K562 (cell line): ENCODE measurements around the gene FUZ. TPM values are rescaled to one million over a fixed set of nuclear protein-coding genes. Genes with fewer than 3 reads are reported as not detected.

Source experiments
- CBX1 ChIP-seq: sonication (generic); IDR thresholded peaks from 2 replicates; pipeline ENCODE4 v1.6.1; 2016; ENCODE audit warnings: antibody characterized with exemption, low read depth, mild to moderate bottlenecking
- CREB1 ChIP-seq, 2 experiments: sonication (generic) in 1 of 2; formaldehyde crosslinking in 1 of 2; IDR thresholded peaks; 2 replicates each; pipeline versions ENCODE4 v1.6.1 to v1.8.0; 2012 to 2022; ENCODE audit warnings: inconsistent platforms in 1 of 2, mild to moderate bottlenecking in 1 of 2, missing genetic modification reagents in 1 of 2, moderate library complexity in 1 of 2
- DMBX1 ChIP-seq: fragments of 250-450 bp; sonication (Bioruptor Pico); IDR thresholded peaks from 2 replicates; pipeline ENCODE4 v1.8.0; 2022; ENCODE audit warnings: inconsistent platforms, mild to moderate bottlenecking, moderate library complexity, borderline replicate concordance
- GABPB2 ChIP-seq: fragments of 250-450 bp; sonication (Bioruptor Pico); conservative IDR thresholded peaks from 2 replicates; pipeline ENCODE4 v1.5.1; 2021; ENCODE audit warnings: mild to moderate bottlenecking
- HDAC2 ChIP-seq: fragments of 450-650 bp; IDR thresholded peaks from 2 replicates; pipeline ENCODE4 v1.6.1; 2016; ENCODE audit warnings: mild to moderate bottlenecking
- KLF1 ChIP-seq: fragments of 450-650 bp; IDR thresholded peaks from 2 replicates; pipeline ENCODE4 v1.6.1; 2016; ENCODE audit warnings: missing genetic modification characterization, missing compliant biosample characterization
- MCM2 ChIP-seq: fragments of 450-650 bp; IDR thresholded peaks from 2 replicates; pipeline ENCODE4 v1.6.1; 2017; ENCODE audit warnings: low read depth, mild to moderate bottlenecking
- MCM3 ChIP-seq: fragments of 450-650 bp; IDR thresholded peaks from 2 replicates; pipeline ENCODE4 v1.6.1; 2016
- NBN ChIP-seq: fragments of 450-650 bp; IDR thresholded peaks from 2 replicates; pipeline ENCODE4 v1.6.1; 2016; ENCODE audit warnings: low read depth, mild to moderate bottlenecking
- RBM14 ChIP-seq: fragments of 200-400 bp; formaldehyde crosslinking; IDR thresholded peaks from 2 replicates; pipeline ENCODE4 v1.6.1; 2018; ENCODE audit warnings: low read depth, mild to moderate bottlenecking, low read length, moderate library complexity, borderline replicate concordance; ENCODE audit not compliant: insufficient read depth
- RFX5 ChIP-seq: IDR thresholded peaks from 2 replicates; pipeline ENCODE4 v1.6.1; 2011; ENCODE audit warnings: low read depth, mild to moderate bottlenecking, improper control_type of control experiment, low read length
- SMC3 ChIP-seq: conservative IDR thresholded peaks from 2 replicates; pipeline ENCODE4 v1.6.1; 2011; ENCODE audit warnings: low read depth, low read length, improper control_type of control experiment; ENCODE audit not compliant: insufficient read depth
- TBP ChIP-seq: optimal IDR thresholded peaks from 2 replicates; pipeline ENCODE3; 2011; ENCODE audit warnings: low read depth, low read length, improper control_type of control experiment
- ZBTB8A ChIP-seq: fragments of 450-650 bp; IDR thresholded peaks from 2 replicates; pipeline ENCODE4 v1.6.1; 2018; ENCODE audit warnings: mild to moderate bottlenecking, moderate library complexity; ENCODE audit not compliant: partially characterized antibody
- ZFX ChIP-seq: sonication (generic); formaldehyde crosslinking; IDR thresholded peaks from 2 replicates; pipeline ENCODE4 v1.8.0; 2022; ENCODE audit warnings: mild to moderate bottlenecking, missing genetic modification reagents, moderate library complexity
- ZNF134 ChIP-seq: fragments of 250-450 bp; sonication (Bioruptor Pico); conservative IDR thresholded peaks from 2 replicates; pipeline ENCODE4 v1.4.0; 2020
- ZNF311 ChIP-seq: fragments of 250-450 bp; sonication (Bioruptor Pico); IDR thresholded peaks from 2 replicates; pipeline ENCODE4 v1.4.0; 2020; ENCODE audit warnings: mild to moderate bottlenecking, moderate library complexity
- ZNF780A ChIP-seq: fragments of 250-450 bp; sonication (Bioruptor Pico); IDR thresholded peaks from 2 replicates; pipeline ENCODE4 v1.5.0; 2021; ENCODE audit warnings: mild to moderate bottlenecking
- polyA plus RNA-seq, 8 experiments: library from polyadenylated mRNA; depleted of rRNA in 4 of 8; stranded (reverse) in 5 of 8; unstranded in 3 of 8; fragments of >200 nt; fragmentation: Nextera tagmentation in 2 of 8; fragmentation: Illumina TruSeq in 1 of 8; extraction: Ambion mirVana in 2 of 8; extraction: Trizol in 1 of 8; gene quantifications; 2 replicates each; pipeline versions ENCODE4 v1.2.1 to v1.2.3, GENCODE V29; 2011 to 2014; ENCODE audit warnings: inconsistent platforms in 1 of 8, missing spikeins in 1 of 8
- total RNA-seq, 7 experiments: library from RNA; depleted of rRNA in 6 of 7; stranded (reverse); fragments of >200 nt in 6 of 7; fragmentation: Illumina TruSeq in 2 of 7; extraction: Trizol in 2 of 7; gene quantifications; 2 replicates each; pipeline versions ENCODE4 v1.2.1 to v1.2.3, GENCODE V29; 2011 to 2021; ENCODE audit warnings: low replicate concordance in 1 of 7
- TF ChIP-seq, protein P1 (sequence below): fragments of 150-350 bp; conservative IDR thresholded peaks from 2 replicates; pipeline ENCODE4 v1.6.1; 2014; ENCODE audit warnings: low read length
- TF ChIP-seq, protein P2 (sequence below): fragments of 450-650 bp; IDR thresholded peaks from 2 replicates; pipeline ENCODE4 v1.6.1; 2018; ENCODE audit not compliant: partially characterized antibody
- TF ChIP-seq, protein P3 (sequence below), 2 experiments: fragments of 200-800 bp in 1 of 2; sonication (Bioruptor generic) in 1 of 2; sonication (generic) in 1 of 2; formaldehyde crosslinking in 1 of 2; IDR thresholded peaks in 1 of 2; conservative IDR thresholded peaks in 1 of 2; 2 replicates each; pipeline versions ENCODE4 v1.5.0 to v1.6.1; 2016 to 2020; ENCODE audit warnings: missing compliant biosample characterization in 1 of 2, missing genetic modification characterization in 1 of 2, missing genetic modification reagents in 1 of 2

FUZ gene
- total and polyA plus RNA-seq, 9 of the 15 experiments (the other 6 are each of a cell fraction or from before 2014, with no cell fraction given), result 0.17 to 7.6 (median 3.6) TPM; not detected in 1

DNA sequence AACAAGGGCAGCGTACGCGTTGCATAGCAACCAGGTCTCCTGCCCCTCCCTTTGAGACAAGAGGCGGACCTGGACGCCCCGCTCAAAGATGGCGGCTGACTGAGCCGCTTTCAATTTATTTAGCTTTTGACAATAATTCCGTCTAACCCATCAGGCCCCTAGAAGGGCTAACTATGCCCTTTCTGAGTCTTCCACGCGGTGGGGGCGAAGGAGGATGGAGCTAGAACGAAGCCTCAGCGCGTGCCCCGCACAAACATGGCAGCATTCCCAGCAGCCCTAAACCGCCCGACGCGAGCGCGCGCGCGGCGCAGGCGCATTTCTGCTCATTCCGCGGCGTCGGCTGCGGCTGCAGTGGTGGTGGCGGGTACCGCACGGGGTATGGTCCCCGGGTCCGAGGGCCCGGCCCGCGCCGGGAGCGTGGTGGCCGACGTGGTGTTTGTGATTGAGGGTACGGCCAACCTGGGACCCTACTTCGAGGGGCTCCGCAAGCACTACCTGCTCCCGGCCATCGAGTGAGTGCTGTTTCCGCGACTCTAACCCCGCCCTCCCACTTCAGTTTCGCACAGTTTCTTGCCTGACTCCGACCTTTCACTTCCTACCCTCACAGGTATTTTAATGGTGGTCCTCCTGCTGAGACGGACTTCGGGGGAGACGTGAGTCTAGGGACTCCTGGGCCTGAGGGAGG is 5.0 kb upstream of the FUZ start, which contains the start of gene MED25 (continued):
- TF ChIP-seq CREB1 (IDR thresholded peaks at IDR 0.05) (peak; percentile 46; the same call in 1 of the 2 replicates), CREB1 (CRISPR knock-in tag; IDR thresholded peaks at IDR 0.05) (peak; percentile 60; the same call in 1 of the 2 replicates), NBN (no peak), MCM3 (no peak), HDAC2 (no peak), CBX1 (no peak), GABPB2 (CRISPR knock-in tag) (no peak), TBP (peak; percentile 29), MCM2 (no peak), ZNF311 (0 out of 2 replicates have a peak, but pooled peaks have one; percentile 43), SMC3 (0 out of 2 replicates have a peak, but pooled peaks have one; percentile 7), ZNF134 (CRISPR knock-in tag) (no peak), ZFX (CRISPR knock-in tag) (peak; percentile 83), RFX5 (no peak), ZNF780A (CRISPR knock-in tag) (no peak), RBM14 (no peak), ZBTB8A (no peak), KLF1 (no peak), DMBX1 (peak; percentile 56; the same call in 1 of the 2 replicates)
- TF ChIP-seq, protein P1, sequence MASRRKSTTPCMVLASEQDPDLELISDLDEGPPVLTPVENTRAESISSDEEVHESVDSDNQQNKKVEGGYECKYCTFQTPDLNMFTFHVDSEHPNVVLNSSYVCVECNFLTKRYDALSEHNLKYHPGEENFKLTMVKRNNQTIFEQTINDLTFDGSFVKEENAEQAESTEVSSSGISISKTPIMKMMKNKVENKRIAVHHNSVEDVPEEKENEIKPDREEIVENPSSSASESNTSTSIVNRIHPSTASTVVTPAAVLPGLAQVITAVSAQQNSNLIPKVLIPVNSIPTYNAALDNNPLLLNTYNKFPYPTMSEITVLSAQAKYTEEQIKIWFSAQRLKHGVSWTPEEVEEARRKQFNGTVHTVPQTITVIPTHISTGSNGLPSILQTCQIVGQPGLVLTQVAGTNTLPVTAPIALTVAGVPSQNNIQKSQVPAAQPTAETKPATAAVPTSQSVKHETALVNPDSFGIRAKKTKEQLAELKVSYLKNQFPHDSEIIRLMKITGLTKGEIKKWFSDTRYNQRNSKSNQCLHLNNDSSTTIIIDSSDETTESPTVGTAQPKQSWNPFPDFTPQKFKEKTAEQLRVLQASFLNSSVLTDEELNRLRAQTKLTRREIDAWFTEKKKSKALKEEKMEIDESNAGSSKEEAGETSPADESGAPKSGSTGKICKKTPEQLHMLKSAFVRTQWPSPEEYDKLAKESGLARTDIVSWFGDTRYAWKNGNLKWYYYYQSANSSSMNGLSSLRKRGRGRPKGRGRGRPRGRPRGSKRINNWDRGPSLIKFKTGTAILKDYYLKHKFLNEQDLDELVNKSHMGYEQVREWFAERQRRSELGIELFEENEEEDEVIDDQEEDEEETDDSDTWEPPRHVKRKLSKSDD, result peak; percentile 97
- TF ChIP-seq, protein P2, sequence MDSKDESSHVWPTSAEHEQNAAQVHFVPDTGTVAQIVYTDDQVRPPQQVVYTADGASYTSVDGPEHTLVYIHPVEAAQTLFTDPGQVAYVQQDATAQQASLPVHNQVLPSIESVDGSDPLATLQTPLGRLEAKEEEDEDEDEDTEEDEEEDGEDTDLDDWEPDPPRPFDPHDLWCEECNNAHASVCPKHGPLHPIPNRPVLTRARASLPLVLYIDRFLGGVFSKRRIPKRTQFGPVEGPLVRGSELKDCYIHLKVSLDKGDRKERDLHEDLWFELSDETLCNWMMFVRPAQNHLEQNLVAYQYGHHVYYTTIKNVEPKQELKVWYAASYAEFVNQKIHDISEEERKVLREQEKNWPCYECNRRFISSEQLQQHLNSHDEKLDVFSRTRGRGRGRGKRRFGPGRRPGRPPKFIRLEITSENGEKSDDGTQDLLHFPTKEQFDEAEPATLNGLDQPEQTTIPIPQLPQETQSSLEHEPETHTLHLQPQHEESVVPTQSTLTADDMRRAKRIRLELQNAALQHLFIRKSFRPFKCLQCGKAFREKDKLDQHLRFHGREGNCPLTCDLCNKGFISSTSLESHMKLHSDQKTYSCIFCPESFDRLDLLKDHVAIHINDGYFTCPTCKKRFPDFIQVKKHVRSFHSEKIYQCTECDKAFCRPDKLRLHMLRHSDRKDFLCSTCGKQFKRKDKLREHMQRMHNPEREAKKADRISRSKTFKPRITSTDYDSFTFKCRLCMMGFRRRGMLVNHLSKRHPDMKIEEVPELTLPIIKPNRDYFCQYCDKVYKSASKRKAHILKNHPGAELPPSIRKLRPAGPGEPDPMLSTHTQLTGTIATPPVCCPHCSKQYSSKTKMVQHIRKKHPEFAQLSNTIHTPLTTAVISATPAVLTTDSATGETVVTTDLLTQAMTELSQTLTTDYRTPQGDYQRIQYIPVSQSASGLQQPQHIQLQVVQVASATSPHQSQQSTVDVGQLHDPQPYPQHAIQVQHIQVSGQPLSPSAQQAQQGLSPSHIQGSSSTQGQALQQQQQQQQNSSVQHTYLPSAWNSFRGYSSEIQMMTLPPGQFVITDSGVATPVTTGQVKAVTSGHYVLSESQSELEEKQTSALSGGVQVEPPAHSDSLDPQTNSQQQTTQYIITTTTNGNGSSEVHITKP, result peak; percentile 28
- TF ChIP-seq, protein P3, sequence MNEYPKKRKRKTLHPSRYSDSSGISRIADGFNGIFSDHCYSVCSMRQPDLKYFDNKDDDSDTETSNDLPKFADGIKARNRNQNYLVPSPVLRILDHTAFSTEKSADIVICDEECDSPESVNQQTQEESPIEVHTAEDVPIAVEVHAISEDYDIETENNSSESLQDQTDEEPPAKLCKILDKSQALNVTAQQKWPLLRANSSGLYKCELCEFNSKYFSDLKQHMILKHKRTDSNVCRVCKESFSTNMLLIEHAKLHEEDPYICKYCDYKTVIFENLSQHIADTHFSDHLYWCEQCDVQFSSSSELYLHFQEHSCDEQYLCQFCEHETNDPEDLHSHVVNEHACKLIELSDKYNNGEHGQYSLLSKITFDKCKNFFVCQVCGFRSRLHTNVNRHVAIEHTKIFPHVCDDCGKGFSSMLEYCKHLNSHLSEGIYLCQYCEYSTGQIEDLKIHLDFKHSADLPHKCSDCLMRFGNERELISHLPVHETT (CRISPR knock-in tag; conservative IDR thresholded peaks at IDR 0.05 in 1 of 2, IDR thresholded peaks at IDR 0.05 in 1 of 2), result peak in 1 of 2 experiments; percentile 79; a peak in 1 of 4 replicates
